Kidney epithelial cell (primary cell): ENCODE measurements around the gene SIPA1. TPM values are rescaled to one million over a fixed set of nuclear protein-coding genes. Genes with fewer than 3 reads are reported as not detected.
"Not testable (repeated sequence)": the region's sequence is repeated elsewhere in the genome, so short reads cannot be mapped to it uniquely, and the experiment has no call there.

ENCODE experiments used
- DNase-seq: peaks from one replicate; pipeline ENCODE4 v3.0.0-alpha.2; 2010; ENCODE audit warnings: low read depth
- H3K27me3 ChIP-seq: 2 replicates; pipeline ENCODE4 v1.6.0; 2011; ENCODE audit warnings: low read length; ENCODE audit not compliant: control insufficient read depth, insufficient read depth
- H3K36me3 ChIP-seq: 2 replicates; pipeline ENCODE4 v1.5.1; 2011; ENCODE audit warnings: low read length; ENCODE audit not compliant: control insufficient read depth, insufficient read depth
- H3K4me3 ChIP-seq: 2 replicates; pipeline ENCODE4 v1.5.1; 2011; ENCODE audit warnings: low read depth, mild to moderate bottlenecking, control low read depth, low read length
- CTCF ChIP-seq: IDR thresholded peaks from 2 replicates; pipeline ENCODE4 v1.5.1; 2011; ENCODE audit warnings: mild to moderate bottlenecking, moderate library complexity, low read length, control low read depth, inconsistent platforms; ENCODE audit not compliant: insufficient read depth, poor library complexity, severe bottlenecking
- total RNA-seq: library from RNA; depleted of rRNA; stranded (reverse); fragments of >200 nt; gene quantifications from 2 replicates; pipeline ENCODE4 v1.2.3, GENCODE V29; 2015

Gene SIPA1
- total RNA-seq, 1 donor from 2014 or later: 25.8 TPM

- no peak for DNase-seq
- no peak overlapping the region for H3K4me3 ChIP-seq
- H3K36me3 ChIP-seq: peaks cover 9% of the 10 kb centered on the region
- TF ChIP-seq CTCF: no peak
- no peaks in the 10 kb centered on the region for H3K27me3 ChIP-seq
Observed at GRCh38 chr11:65655570-65656332, 17.9 kb downstream of the SIPA1 start.

DNA sequence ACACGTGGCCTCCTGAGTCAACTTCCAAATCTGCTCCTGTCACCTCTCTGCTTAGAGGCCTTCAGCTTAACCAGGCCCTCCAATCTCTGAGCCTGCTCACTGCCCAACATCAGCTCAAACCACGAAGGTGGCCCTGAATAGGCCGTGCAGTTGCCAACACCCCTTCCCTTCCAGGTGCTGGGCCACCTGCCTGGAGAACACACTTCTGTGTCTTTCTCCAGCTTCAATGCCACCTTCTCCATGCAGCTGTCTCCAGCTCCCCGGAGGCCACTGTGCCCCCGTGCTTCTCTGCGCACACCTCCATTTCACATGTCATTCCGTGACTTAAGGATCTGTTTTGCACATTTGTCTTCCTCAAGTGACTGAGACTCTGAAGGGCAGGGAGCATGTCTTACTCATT, 19.5 kb downstream of the SIPA1 start:
- peaks cover 9% of the 10 kb centered on the region for H3K36me3 ChIP-seq
- TF ChIP-seq CTCF: no peak
- H3K4me3 ChIP-seq: no peak overlapping the region
- DNase-seq: no peak
- no peaks in the 10 kb centered on the region for H3K27me3 ChIP-seq

DNA sequence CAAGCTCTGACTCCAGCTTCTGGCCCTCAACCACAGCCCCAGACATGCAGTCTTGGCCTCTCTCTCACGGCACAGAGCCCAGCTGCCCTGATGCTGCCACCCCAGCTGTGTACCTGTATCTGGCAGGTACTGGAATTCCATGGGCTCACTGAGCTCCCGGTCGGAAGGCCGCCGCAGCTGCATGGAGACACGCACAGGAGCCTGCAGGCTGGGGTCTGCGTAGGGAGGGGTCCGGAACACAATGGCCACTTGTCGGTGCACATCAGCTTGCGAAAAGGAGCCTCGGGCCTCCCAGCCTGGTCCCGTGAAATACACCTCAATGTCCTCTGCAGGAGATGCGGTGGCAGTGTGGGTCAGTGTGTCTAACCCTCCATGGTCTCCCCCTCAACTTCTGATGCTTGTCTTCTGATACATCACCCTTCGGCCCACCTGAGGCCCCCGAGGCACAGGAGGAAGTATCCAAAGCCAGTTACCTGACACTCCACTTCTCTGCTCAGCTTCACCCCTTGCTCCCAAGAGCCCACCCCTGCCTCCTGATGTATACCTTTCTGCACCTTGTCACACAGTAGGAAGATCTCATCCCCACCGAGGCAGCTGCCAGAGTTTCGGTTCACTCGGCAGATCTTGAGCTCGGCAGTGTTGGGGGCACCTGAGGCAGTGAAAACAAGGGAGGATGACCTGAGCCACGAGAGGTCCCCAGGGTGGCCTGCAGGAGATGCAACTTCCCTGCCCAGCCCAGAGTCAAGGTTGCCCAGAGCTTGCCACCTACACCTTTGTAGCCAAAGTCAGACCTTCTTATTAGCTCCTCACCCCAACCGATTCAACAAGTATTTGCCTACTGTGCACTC, 20.5 kb downstream of the SIPA1 start:
- DNase-seq: no peak
- Histone ChIP-seq H3K4me3 (no peak overlapping the region), H3K27me3 (no peaks in the 10 kb centered on the region), H3K36me3 (peaks cover 9% of the 10 kb centered on the region)
- TF ChIP-seq CTCF: no peak

- no peak for DNase-seq
- H3K4me3 ChIP-seq: no peak overlapping the region
- TF ChIP-seq CTCF: no peak
- H3K36me3 ChIP-seq: peaks cover 9% of the 10 kb centered on the region
- no peaks in the 10 kb centered on the region for H3K27me3 ChIP-seq
Observed at GRCh38 chr11:65660038-65660437, 22.1 kb downstream of the SIPA1 start.

DNA sequence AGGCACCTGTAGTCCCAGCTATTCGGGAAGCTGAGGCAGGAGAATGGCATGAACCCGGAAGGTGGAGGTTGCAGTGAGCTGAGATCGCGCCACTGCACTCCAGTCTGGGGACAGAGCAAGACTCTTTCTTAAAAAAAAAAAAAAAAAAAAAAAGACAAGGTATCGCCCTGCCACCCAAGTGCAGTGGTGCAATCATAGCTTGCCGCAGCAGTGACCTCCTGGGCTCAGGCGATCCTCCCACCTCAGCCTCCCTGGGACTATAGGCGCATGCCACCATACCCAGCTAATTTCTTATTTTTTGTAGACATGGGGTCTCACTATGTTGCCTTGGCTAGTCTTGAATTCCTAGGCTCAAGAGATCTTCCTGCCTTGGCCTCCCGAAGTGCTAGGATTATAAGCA, 23.0 kb downstream of the SIPA1 start:
- H3K36me3 ChIP-seq, H3K4me3 ChIP-seq, H3K27me3 ChIP-seq, DNase-seq: not testable (repeated sequence)

GRCh38 chr11:65661599-65662246, 23.8 kb downstream of the SIPA1 start:
- peak overlapping the region; percentile 92 for H3K4me3 ChIP-seq
- no peaks in the 10 kb centered on the region for H3K27me3 ChIP-seq
- TF ChIP-seq CTCF: no peak
- no peak for DNase-seq
- peaks cover 5% of the 10 kb centered on the region for H3K36me3 ChIP-seq
